HG02981 (cell line): Measurements from ENCODE around the gene HSPA12A.

Experiments
- ATAC-seq: cut with Tn5 transposase; IDR thresholded peaks from one replicate; pipeline ENCODE4 v1.9.1; 2021; ENCODE audit warnings: mild to moderate bottlenecking, moderate library complexity; ENCODE audit not compliant: unreplicated experiment

Gene HSPA12A

GRCh38 chr10:116694243-116694926, 48.0 kb downstream of the HSPA12A start:
- no peak for ATAC-seq

GRCh38 chr10:116692225-116692624, 50.1 kb downstream of the HSPA12A start:
- no peak for ATAC-seq

GRCh38 chr10:116691635-116692034, 50.7 kb downstream of the HSPA12A start:
- ATAC-seq, result no peak

DNA sequence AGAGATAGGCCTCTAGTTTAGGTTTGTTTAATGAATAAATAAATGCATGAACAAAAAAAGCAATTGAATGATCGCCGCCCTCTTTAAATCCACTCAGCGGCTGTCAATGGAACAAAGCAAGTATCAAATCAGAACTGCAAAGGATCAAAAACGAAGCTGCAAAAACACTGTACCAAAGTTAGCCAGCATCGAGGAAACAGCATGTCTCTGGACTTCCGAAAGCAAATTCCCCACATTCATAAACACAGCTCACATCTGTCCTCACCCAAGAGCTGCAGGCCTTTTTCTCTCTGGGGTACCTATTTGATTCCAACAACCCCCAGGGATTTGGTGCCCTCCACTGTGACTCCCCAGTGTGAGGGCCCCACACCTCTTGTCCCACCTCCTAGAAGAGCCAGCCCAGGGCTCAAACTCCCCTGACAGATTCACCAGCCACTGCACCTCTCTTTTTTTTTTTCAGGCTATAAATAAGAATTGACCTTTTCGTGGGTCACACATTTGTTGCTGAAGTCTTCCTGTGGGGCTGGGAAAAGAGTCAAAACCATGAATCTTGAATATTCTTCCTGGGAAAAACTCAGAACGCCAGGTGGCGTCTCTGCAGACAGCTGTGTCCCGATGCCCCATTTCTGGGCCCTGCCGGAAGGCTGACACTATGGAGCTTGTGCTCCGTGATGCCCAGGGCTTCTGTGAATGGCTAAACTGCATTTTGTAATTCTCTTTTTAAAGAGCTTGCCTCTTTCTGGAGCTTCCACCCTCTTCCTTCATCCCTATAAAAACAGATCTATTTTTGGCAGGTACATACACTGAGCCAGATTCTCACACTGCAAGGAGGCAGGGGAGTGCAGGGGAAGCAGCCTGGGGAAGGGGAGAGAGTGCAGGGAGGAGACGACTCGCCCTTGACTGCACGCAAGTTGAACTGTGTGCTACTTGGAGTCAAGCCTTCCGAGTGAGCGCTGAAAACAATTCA, 51.7 kb downstream of the HSPA12A start:
- no peak for ATAC-seq

DNA sequence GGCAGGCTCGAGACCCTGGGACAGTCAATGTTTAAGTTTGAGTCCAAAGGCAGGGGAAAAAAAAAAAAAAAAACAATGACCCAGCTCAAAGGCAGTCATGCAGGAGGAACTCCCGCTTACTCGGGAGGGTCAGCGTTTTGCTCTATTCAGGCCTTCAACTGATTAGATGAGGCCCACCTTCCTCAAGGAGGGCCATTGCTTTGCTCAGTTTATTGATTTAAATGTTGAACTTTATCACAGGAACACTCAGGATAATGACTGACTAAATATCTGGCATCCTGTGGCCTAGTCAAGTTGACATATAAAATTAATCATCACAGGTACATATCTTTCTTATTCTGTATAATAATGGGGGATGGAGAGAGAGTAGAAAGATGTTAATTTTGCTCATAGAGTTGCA, 52.6 kb downstream of the HSPA12A start:
- ATAC-seq, result no peak

DNA sequence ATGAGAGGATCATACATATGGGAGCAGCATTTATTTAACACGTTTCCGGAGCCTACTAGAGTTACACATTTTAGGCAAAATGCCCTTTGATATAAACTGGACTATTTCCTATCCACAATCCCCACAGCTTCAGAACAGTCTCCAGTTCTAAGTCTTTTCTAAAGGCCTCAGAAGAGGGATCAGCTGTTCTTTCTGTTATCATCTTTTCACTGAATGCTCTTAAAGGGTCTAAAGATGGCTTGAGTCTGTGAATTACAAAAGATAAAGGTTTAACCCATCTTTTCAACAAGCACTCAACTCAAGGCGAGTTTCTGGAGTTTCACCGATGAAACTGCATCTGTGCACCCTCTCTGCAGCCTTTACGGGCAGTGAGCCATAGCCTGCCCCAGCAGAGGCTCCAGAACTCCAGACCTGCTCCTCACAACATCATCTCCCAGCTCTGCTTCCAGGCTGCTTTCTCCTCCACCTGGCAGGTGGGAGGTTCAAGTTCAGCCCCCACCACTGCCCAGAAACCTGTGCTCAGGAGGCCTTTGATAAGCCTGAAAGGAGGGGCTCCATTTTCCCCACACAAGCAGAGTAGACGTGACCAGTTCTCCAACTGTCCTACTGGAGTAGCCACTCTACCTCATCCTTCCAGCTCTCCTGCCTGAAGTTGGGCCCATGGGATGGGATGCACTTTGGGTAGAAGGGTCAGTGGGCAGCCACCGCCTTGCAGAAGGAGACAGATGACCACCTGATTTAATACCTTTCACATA, 53.4 kb downstream of the HSPA12A start:
- no peak for ATAC-seq

DNA sequence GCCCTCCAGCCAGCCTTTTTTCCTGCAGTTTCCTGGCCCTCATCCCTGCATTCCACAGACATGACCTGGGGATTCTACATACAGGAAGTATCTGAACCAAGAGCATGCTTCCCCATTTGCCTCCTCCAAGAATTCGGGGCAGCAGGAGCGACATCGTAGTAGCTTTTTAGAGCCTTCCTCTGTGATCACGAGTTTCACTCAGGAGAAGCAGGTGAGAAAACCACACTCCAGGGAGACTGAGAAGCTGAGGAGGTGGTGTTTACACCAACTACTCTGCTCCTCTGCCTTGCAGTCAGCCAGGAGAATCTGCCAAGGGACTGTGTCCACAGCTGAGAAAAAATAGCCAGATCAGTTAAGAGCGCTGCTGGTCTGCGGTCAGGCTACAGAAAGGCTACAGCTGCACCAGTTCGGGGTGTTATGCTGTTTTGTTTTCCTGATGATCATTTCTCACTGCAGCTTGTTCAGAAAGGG, 54.1 kb downstream of the HSPA12A start:
- ATAC-seq, result no peak

- no peak for ATAC-seq
Measured at GRCh38 chr10:116687633-116688032, 54.7 kb downstream of the HSPA12A start.

GRCh38 chr10:116686632-116687031, 55.7 kb downstream of the HSPA12A start:
- no peak for ATAC-seq

GRCh38 chr10:116685807-116686206, 56.6 kb downstream of the HSPA12A start:
- no peak for ATAC-seq

DNA sequence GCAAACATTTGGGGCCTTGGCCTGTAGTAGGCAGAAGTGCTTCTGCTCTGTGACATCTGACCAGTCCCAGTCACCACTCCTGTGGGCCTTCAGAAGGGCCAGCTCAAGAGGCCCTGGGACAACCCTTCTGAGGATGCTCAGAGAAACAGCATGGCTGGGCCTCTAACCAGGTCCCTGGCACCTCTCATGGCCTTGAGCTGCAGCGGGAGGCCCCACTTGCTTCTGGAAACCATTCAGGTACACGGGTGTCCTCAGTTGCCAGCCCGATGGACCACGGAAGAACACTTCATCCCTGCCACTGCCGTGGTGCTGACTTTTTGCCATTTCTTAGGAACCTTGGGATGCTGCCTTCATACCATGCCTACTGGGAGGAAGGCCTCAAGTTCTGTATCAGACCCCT, 57.6 kb downstream of the HSPA12A start:
- ATAC-seq, result no peak

DNA sequence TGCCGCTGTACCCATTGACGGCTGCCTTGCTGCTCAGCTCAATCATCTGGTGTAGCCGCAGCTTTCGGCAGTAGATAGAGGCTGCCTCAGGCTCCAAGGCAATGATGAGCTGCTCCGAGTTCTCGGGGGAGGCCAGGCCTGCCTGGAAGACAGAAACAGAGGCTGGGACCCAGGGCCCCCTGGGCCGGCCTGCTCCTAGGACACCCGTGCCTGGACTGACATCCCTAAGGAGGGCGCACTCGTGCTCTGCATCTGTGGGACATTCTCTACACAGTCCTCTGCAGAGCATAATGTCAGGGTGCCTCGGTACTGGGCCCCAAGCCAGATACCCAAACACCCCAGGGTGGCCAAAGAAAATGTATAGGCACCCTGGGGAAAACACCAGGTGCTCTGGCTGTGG, 58.5 kb downstream of the HSPA12A start:
- no peak for ATAC-seq

DNA sequence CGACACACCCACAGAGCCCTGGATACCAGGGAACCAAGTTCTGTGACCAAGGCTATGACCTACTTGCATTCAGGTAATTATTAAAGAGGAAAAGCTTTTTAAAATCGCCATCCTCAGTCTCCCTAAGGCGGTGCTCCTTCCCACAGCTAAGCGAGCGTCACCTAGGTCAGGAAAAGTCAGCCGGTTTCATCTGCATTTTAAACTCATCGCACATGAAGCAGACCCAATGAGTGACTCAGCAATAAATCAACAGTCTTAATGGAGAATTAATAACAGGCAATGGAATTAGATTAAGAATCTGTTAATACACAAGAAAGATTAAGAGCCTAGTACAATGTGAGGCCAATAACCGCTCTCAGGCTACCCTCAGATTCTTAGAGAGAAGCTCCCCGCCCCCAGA, 59.2 kb downstream of the HSPA12A start:
- ATAC-seq, result no peak

- ATAC-seq, result no peak
Measured at GRCh38 chr10:116679351-116679750, 63.0 kb downstream of the HSPA12A start.

DNA sequence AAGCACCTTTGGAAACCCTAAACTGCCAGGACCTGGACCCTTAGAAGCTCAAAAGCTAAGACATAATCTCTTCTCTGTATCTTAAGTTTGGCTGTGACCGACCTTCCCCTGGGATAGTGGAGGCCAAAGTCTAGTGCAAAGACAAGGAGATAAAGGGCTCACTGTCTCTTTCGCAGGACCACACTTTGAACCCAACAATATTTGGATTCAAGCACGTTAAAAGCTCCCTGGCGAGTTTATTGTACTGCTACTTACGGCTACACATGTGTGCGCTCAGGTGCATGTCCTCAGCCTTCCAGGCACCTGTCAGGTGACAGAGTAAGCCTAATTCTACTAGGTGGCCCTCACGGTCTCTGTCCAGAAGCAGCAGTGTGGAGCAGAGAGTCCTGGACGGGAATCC, 65.7 kb downstream of the HSPA12A start:
- no peak for ATAC-seq

GRCh38 chr10:116676118-116676517, 66.2 kb downstream of the HSPA12A start:
- no peak for ATAC-seq

- no peak for ATAC-seq
Measured at GRCh38 chr10:116674901-116675423, 67.4 kb downstream of the HSPA12A start.

GRCh38 chr10:116673866-116674265, 68.5 kb downstream of the HSPA12A start:
- no peak for ATAC-seq

- no peak for ATAC-seq
Measured at GRCh38 chr10:116672891-116673290, 69.5 kb downstream of the HSPA12A start.

- no peak for ATAC-seq
Measured at GRCh38 chr10:116671274-116671926, 71.0 kb downstream of the HSPA12A start.
